K562 (cell line): ENCODE data around the gene CHD1L. TPM values are rescaled to one million over a fixed set of nuclear protein-coding genes. Genes with fewer than 3 reads are reported as not detected.

Experiments
- ATF7 ChIP-seq: fragments of 450-650 bp; IDR thresholded peaks from 2 replicates; pipeline ENCODE4 v1.7.1; 2014; ENCODE audit warnings: mild to moderate bottlenecking, moderate library complexity
- CTCF ChIP-seq, 3 experiments: IDR thresholded peaks in 2 of 3; conservative IDR thresholded peaks in 1 of 3; 2 replicates each; pipeline ENCODE4 v1.5.1; 2011 to 2012; ENCODE audit warnings: low read length in 3 of 3, mild to moderate bottlenecking in 3 of 3, control low read depth in 2 of 3, improper control_type of control experiment in 1 of 3, inconsistent platforms in 1 of 3, low read depth in 1 of 3, mixed read lengths in 1 of 3, moderate library complexity in 1 of 3; ENCODE audit not compliant: insufficient read depth in 2 of 3
- DNMT1 ChIP-seq: fragments of 450-650 bp; IDR thresholded peaks from 2 replicates; pipeline ENCODE4 v1.6.1; 2016; ENCODE audit warnings: antibody characterized with exemption, mild to moderate bottlenecking
- E2F5 ChIP-seq: sonication (generic); formaldehyde crosslinking; IDR thresholded peaks from 2 replicates; pipeline ENCODE4 v1.8.0; 2022; ENCODE audit warnings: mild to moderate bottlenecking, missing genetic modification reagents
- KAT7 ChIP-seq: sonication (generic); formaldehyde crosslinking; IDR thresholded peaks from 2 replicates; pipeline ENCODE4 v1.8.0; 2022; ENCODE audit warnings: missing genetic modification reagents, mild to moderate bottlenecking, borderline replicate concordance
- KDM2B ChIP-seq: fragments of 250-450 bp; sonication (Bioruptor Pico); IDR thresholded peaks from 2 replicates; pipeline ENCODE4 v1.8.0; 2021; ENCODE audit warnings: mild to moderate bottlenecking, moderate library complexity
- MITF ChIP-seq: IDR thresholded peaks from 2 replicates; pipeline ENCODE4 v1.6.1; 2014; ENCODE audit warnings: antibody characterized with exemption
- MNT ChIP-seq, 2 experiments: fragments of 450-650 bp; conservative IDR thresholded peaks; 2 replicates each; pipeline ENCODE4 v1.6.1; 2017; ENCODE audit warnings: mild to moderate bottlenecking in 2 of 2, moderate library complexity in 2 of 2
- NCOA2 ChIP-seq, 2 experiments: fragments of 450-650 bp; IDR thresholded peaks; 2 replicates each; pipeline ENCODE4 v1.6.1; 2018; ENCODE audit warnings: mild to moderate bottlenecking in 2 of 2, moderate library complexity in 1 of 2; ENCODE audit not compliant: partially characterized antibody in 2 of 2
- NCOA4 ChIP-seq: fragments of 450-650 bp; IDR thresholded peaks from 2 replicates; pipeline ENCODE4 v1.6.1; 2018; ENCODE audit warnings: mild to moderate bottlenecking; ENCODE audit not compliant: partially characterized antibody
- POLR3G ChIP-seq: IDR thresholded peaks from 2 replicates; pipeline ENCODE4 v1.6.1; 2011; ENCODE audit not compliant: insufficient read length, insufficient replicate concordance; ENCODE audit errors: extremely low read depth
- ZBTB11 ChIP-seq, 3 experiments: fragments of 200-800 bp in 1 of 3; fragments of 250-450 bp in 1 of 3; fragments of 450-650 bp in 1 of 3; sonication (Bioruptor Pico) in 1 of 3; sonication (Bioruptor generic) in 1 of 3; formaldehyde crosslinking in 1 of 3; IDR thresholded peaks; 2 replicates each; pipeline versions ENCODE4 v1.6.1 to v1.8.0; 2016 to 2022; ENCODE audit warnings: mild to moderate bottlenecking in 2 of 3, missing genetic modification characterization in 2 of 3, missing compliant biosample characterization in 1 of 3, moderate library complexity in 1 of 3
- ZNF224 ChIP-seq: sonication (generic); formaldehyde crosslinking; IDR thresholded peaks from 2 replicates; pipeline ENCODE4 v1.8.0; 2022; ENCODE audit warnings: mild to moderate bottlenecking, missing genetic modification reagents
- ZNF311 ChIP-seq: fragments of 250-450 bp; sonication (Bioruptor Pico); IDR thresholded peaks from 2 replicates; pipeline ENCODE4 v1.4.0; 2020; ENCODE audit warnings: mild to moderate bottlenecking, moderate library complexity
- ZNF76 ChIP-seq: fragments of 250-450 bp; sonication (Bioruptor Pico); IDR thresholded peaks from 2 replicates; pipeline ENCODE4 v1.4.0; 2020; ENCODE audit warnings: mild to moderate bottlenecking, moderate library complexity, borderline replicate concordance
- ZNF766 ChIP-seq: fragments of 200-800 bp; sonication (Bioruptor generic); conservative IDR thresholded peaks from 2 replicates; pipeline ENCODE4 v1.6.1; 2016; ENCODE audit warnings: missing genetic modification characterization, missing compliant biosample characterization
- polyA plus RNA-seq, 8 experiments: library from polyadenylated mRNA; depleted of rRNA in 4 of 8; stranded (reverse) in 5 of 8; unstranded in 3 of 8; fragments of >200 nt; fragmentation: Nextera tagmentation in 2 of 8; fragmentation: Illumina TruSeq in 1 of 8; extraction: Ambion mirVana in 2 of 8; extraction: Trizol in 1 of 8; gene quantifications; 2 replicates each; pipeline versions ENCODE4 v1.2.1 to v1.2.3, GENCODE V29; 2011 to 2014; ENCODE audit warnings: inconsistent platforms in 1 of 8, missing spikeins in 1 of 8
- total RNA-seq, 7 experiments: library from RNA; depleted of rRNA in 6 of 7; stranded (reverse); fragments of >200 nt in 6 of 7; fragmentation: Illumina TruSeq in 2 of 7; extraction: Trizol in 2 of 7; gene quantifications; 2 replicates each; pipeline versions ENCODE4 v1.2.1 to v1.2.3, GENCODE V29; 2011 to 2021; ENCODE audit warnings: low replicate concordance in 1 of 7

Gene CHD1L
- total and polyA plus RNA-seq, 9 of the 15 experiments (the other 6 are each of a cell fraction or from before 2014, with no cell fraction given), result 25.0 to 93.3 (median 59.1) TPM

- TF ChIP-seq ZBTB11 (CRISPR knock-in tag; IDR thresholded peaks at IDR 0.05), result peak in 2 of 3 experiments; percentile 21 to 48; a peak in 1 of 6 replicates
- no peak for TF ChIP-seq NCOA2 (IDR thresholded peaks at IDR 0.05; ENCODE audit: partially characterized antibody in 2 of 2)
- TF ChIP-seq ZNF766, result no peak; the same call in 1 of the 2 replicates
- 0 out of 2 replicates have a peak, but pooled peaks have one; percentile 30 for TF ChIP-seq ZNF76 (CRISPR knock-in tag)
- peak; percentile 17; the same call in 1 of the 2 replicates for TF ChIP-seq ZNF224 (CRISPR knock-in tag)
- TF ChIP-seq CTCF (IDR thresholded peaks at IDR 0.05 in 2 of 3, conservative IDR thresholded peaks at IDR 0.05 in 1 of 3; ENCODE audit: insufficient read depth in 2 of 3, low read depth in 1 of 3, low read length in 3 of 3), result peak; percentile 93 to 99 (median 99)
- peak; percentile 66; the same call in 1 of the 2 replicates for TF ChIP-seq ATF7
- peak; percentile 81; the same call in 1 of the 2 replicates for TF ChIP-seq KAT7 (CRISPR knock-in tag)
- TF ChIP-seq DNMT1, result no peak
- no peak for TF ChIP-seq NCOA4
- TF ChIP-seq MNT (conservative IDR thresholded peaks at IDR 0.05), result peak in 1 of 2 experiments; percentile 56; a peak in 3 of 4 replicates
- TF ChIP-seq E2F5 (CRISPR knock-in tag), result no peak
- peak; percentile 41; the same call in 1 of the 2 replicates for TF ChIP-seq KDM2B
- TF ChIP-seq MITF, result no peak
- no peak for TF ChIP-seq POLR3G
- TF ChIP-seq ZNF311 (CRISPR knock-in tag), result no peak
These were observed at the start of gene CHD1L (continued) for GRCh38 chr1:147242449-147243227.
